Stomach (tissue), 4 donors: ENCODE measurements around the gene SYCN.

Experiments
- POLR2A ChIP-seq, 4 donors: fragments of 450-650 bp; IDR thresholded peaks; one replicate each; pipeline ENCODE4 v1.6.1; 2016; ENCODE audit warnings: antibody characterized with exemption in 4 of 4, control low read depth in 2 of 4, mild to moderate bottlenecking in 1 of 4, moderate library complexity in 1 of 4
- POLR2AphosphoS5 ChIP-seq, 3 donors: sonication (generic); formaldehyde crosslinking; IDR thresholded peaks; one replicate each; pipeline ENCODE4 v1.6.1; 2016; ENCODE audit warnings: antibody characterized with exemption in 3 of 3
- TF ChIP-seq, protein P1 (sequence below), 7 experiments: fragments of 450-650 bp in 4 of 7; fragments of 200-600 bp in 3 of 7; sonication (generic) in 3 of 7; IDR thresholded peaks; one replicate each; pipeline ENCODE4 v1.5.1; 2016 to 2019; ENCODE audit warnings: antibody characterized with exemption in 7 of 7, control low read depth in 2 of 7, mild to moderate bottlenecking in 1 of 7

DNA sequence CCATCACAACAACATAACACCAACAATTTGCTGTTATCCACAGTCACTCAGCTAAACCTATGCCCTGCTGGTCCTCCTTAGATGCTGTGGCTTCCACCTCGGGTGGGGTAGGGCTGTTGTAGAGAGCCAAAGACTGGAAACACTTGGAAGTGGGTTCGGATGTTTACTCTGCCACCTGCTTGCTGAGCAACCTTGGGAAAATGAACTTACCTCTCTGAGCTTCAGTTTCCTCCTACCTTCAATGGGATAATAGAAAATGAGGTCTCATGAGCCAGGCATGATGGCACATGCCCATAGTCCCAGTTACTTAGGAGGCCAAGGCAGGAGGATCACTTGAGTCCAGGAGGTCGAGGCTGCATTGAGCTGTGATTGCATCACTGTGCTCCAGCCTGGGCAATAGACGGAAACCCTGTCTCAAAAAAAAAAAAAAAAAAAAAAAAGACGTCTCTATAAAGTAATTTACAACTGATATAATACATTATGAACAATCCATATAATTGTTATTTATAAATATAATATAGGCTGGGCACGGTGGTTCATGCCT lies 3.3 kb upstream of the SYCN start:
- TF ChIP-seq, protein P1, sequence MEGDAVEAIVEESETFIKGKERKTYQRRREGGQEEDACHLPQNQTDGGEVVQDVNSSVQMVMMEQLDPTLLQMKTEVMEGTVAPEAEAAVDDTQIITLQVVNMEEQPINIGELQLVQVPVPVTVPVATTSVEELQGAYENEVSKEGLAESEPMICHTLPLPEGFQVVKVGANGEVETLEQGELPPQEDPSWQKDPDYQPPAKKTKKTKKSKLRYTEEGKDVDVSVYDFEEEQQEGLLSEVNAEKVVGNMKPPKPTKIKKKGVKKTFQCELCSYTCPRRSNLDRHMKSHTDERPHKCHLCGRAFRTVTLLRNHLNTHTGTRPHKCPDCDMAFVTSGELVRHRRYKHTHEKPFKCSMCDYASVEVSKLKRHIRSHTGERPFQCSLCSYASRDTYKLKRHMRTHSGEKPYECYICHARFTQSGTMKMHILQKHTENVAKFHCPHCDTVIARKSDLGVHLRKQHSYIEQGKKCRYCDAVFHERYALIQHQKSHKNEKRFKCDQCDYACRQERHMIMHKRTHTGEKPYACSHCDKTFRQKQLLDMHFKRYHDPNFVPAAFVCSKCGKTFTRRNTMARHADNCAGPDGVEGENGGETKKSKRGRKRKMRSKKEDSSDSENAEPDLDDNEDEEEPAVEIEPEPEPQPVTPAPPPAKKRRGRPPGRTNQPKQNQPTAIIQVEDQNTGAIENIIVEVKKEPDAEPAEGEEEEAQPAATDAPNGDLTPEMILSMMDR (IDR thresholded peaks at IDR 0.05) = no peak
- TF ChIP-seq POLR2A (IDR thresholded peaks at IDR 0.05) = no peak
- TF ChIP-seq POLR2AphosphoS5 (IDR thresholded peaks at IDR 0.05) = no peak
